Measurements from ENCODE around the gene FCHO1.

- TF ChIP-seq CTCF (IDR thresholded peaks at IDR 0.05) (no peak), EZH2 (IDR thresholded peaks at IDR 0.05; ENCODE audit: borderline replicate concordance, insufficient read depth, low read depth, low read length, poor library complexity, severe bottlenecking) (no peak)
Measured at GRCh38 chr19:17719730-17720400, 31.4 kb upstream of the FCHO1 start.

All from B cell (primary cell).